ENCODE data around the gene HPSE2.

DNA sequence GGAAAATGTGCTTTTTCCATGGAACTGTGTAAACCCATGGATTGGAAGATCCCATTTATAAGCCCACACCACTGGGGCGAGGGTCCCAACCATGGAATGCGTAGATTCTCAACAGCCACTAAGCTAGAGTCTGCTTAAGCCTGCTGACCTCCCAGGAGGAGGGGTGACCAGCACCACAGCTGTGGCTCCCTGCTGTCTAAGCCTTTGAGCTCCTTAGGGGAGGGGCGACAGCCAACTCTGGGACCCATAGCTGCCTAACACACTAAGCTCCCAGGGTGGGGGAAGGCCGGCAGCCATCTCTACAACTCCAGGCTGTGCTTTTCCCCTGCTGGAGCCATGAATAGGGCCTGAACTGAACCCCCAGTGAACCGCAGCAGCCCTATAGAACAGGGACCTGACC lies 539.1 kb downstream of the HPSE2 start:
- TF ChIP-seq POLR2A (IDR thresholded peaks at IDR 0.05) (no peak), CTCF (IDR thresholded peaks at IDR 0.05) (no peak), POLR2AphosphoS5 (IDR thresholded peaks at IDR 0.05; ENCODE audit: insufficient read depth in 1 of 2, low read depth in 1 of 2) (no peak)

All from vagina (tissue), 2 donors.